Measurements from ENCODE around the gene OTOP3. TPM values are rescaled to one million over a fixed set of nuclear protein-coding genes. Genes with fewer than 3 reads are reported as not detected.

The OTOP3 gene
- total and polyA plus RNA-seq, 2 donors (not counting 1 experiment from before 2014, with no cell fraction given) = not detected

- H3K4me2 ChIP-seq (ENCODE audit: extremely low read depth, insufficient read depth, low read length) = no peak overlapping the region
- TF ChIP-seq CTCF (conservative IDR thresholded peaks at IDR 0.05 in 1 of 2, IDR thresholded peaks at IDR 0.05 in 1 of 2; ENCODE audit: low read depth in 1 of 2, low read length in 2 of 2) (no peak), EZH2 (IDR thresholded peaks at IDR 0.05; ENCODE audit: low read length, missing control alignments) (no peak)
- peaks cover 18% of the 10 kb centered on the region for H3K27me3 ChIP-seq (ENCODE audit: control insufficient read depth, insufficient read depth, low read length)
- H3K27ac ChIP-seq (ENCODE audit: insufficient read depth, low read length) = no peak overlapping the region
- no peak overlapping the region for H3K9ac ChIP-seq (ENCODE audit: insufficient read depth, low read length)
- H3K9me3 ChIP-seq (ENCODE audit: control insufficient read depth, insufficient read depth, low read depth, low read length) = no peaks in the 10 kb centered on the region
- H3K79me2 ChIP-seq (ENCODE audit: control insufficient read depth, insufficient read depth, low read length) = no peaks in the 10 kb centered on the region
- no peaks in the 10 kb centered on the region for H3K36me3 ChIP-seq (ENCODE audit: control insufficient read depth, insufficient read depth, low read length)
- H3K4me1 ChIP-seq (ENCODE audit: control insufficient read depth, extremely low read depth, insufficient read depth, low read length) = peaks cover 10% of the 10 kb centered on the region
- DNase-seq (ENCODE audit: low read depth in 2 of 2) = no peak
- no peak overlapping the region for H3K4me3 ChIP-seq (replicated peaks in 1 of 4; ENCODE audit: control extremely low read depth in 1 of 4, insufficient read depth in 1 of 4, low read depth in 3 of 4, low read length in 4 of 4)
- no peaks in the 10 kb centered on the region for H4K20me1 ChIP-seq (ENCODE audit: control insufficient read depth, extremely low read depth, insufficient read depth, low read length)
- no peak overlapping the region for H2AFZ ChIP-seq (ENCODE audit: low read length)
These were observed 42.1 kb downstream of the OTOP3 start for GRCh38 chr17:74977802-74978201.

DNA sequence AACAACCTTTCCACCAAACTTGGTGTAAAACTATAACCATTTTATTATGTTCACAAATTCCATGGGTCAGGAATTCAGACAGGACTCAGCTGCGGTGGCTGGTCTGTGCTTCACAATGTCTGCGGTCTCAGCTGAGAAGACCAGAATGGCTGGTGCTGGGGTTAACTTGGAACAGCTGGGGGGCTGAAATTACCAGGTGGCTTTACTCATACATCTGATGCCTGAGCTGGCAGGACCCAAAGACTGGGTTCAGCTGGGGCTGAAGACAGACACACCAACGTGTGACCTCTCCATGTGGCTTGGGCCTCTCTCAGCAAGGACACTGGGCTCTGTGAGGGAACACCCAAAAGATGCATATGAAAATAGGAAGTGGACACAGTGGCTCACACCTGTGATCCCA lies 42.5 kb downstream of the OTOP3 start:
- no peak overlapping the region for H3K4me2 ChIP-seq (ENCODE audit: extremely low read depth, insufficient read depth, low read length)
- peaks cover 10% of the 10 kb centered on the region for H3K4me1 ChIP-seq (ENCODE audit: control insufficient read depth, extremely low read depth, insufficient read depth, low read length)
- no peak overlapping the region for H3K27ac ChIP-seq (ENCODE audit: insufficient read depth, low read length)
- H3K27me3 ChIP-seq (ENCODE audit: control insufficient read depth, insufficient read depth, low read length) = peaks cover 14% of the 10 kb centered on the region
- no peaks in the 10 kb centered on the region for H3K9me3 ChIP-seq (ENCODE audit: control insufficient read depth, insufficient read depth, low read depth, low read length)
- H2AFZ ChIP-seq (ENCODE audit: low read length) = no peak overlapping the region
- DNase-seq (ENCODE audit: low read depth in 2 of 2) = no peak
- H4K20me1 ChIP-seq (ENCODE audit: control insufficient read depth, extremely low read depth, insufficient read depth, low read length) = no peaks in the 10 kb centered on the region
- H3K79me2 ChIP-seq (ENCODE audit: control insufficient read depth, insufficient read depth, low read length) = no peaks in the 10 kb centered on the region
- TF ChIP-seq EZH2 (IDR thresholded peaks at IDR 0.05; ENCODE audit: low read length, missing control alignments) = no peak
- no peak for TF ChIP-seq CTCF (conservative IDR thresholded peaks at IDR 0.05 in 1 of 2, IDR thresholded peaks at IDR 0.05 in 1 of 2; ENCODE audit: low read depth in 1 of 2, low read length in 2 of 2)
- H3K4me3 ChIP-seq (replicated peaks in 1 of 4; ENCODE audit: control extremely low read depth in 1 of 4, insufficient read depth in 1 of 4, low read depth in 3 of 4, low read length in 4 of 4) = no peak overlapping the region
- H3K36me3 ChIP-seq (ENCODE audit: control insufficient read depth, insufficient read depth, low read length) = no peaks in the 10 kb centered on the region
- H3K9ac ChIP-seq (ENCODE audit: insufficient read depth, low read length) = no peak overlapping the region

- H3K27ac ChIP-seq (ENCODE audit: insufficient read depth, low read length) = no peak overlapping the region
- H3K4me3 ChIP-seq (replicated peaks in 1 of 4; ENCODE audit: control extremely low read depth in 1 of 4, insufficient read depth in 1 of 4, low read depth in 3 of 4, low read length in 4 of 4) = no peak overlapping the region
- H3K9ac ChIP-seq (ENCODE audit: insufficient read depth, low read length) = no peak overlapping the region
- H3K4me2 ChIP-seq (ENCODE audit: extremely low read depth, insufficient read depth, low read length) = no peak overlapping the region
- H3K79me2 ChIP-seq (ENCODE audit: control insufficient read depth, insufficient read depth, low read length) = no peaks in the 10 kb centered on the region
- no peak overlapping the region for H2AFZ ChIP-seq (ENCODE audit: low read length)
- H3K4me1 ChIP-seq (ENCODE audit: control insufficient read depth, extremely low read depth, insufficient read depth, low read length) = peaks cover 10% of the 10 kb centered on the region
- H3K27me3 ChIP-seq (ENCODE audit: control insufficient read depth, insufficient read depth, low read length) = peaks cover 5% of the 10 kb centered on the region
- no peaks in the 10 kb centered on the region for H3K36me3 ChIP-seq (ENCODE audit: control insufficient read depth, insufficient read depth, low read length)
- TF ChIP-seq CTCF (conservative IDR thresholded peaks at IDR 0.05 in 1 of 2, IDR thresholded peaks at IDR 0.05 in 1 of 2; ENCODE audit: low read depth in 1 of 2, low read length in 2 of 2) (no peak), EZH2 (IDR thresholded peaks at IDR 0.05; ENCODE audit: low read length, missing control alignments) (no peak)
- DNase-seq (ENCODE audit: low read depth in 2 of 2) = no peak
- H3K9me3 ChIP-seq (ENCODE audit: control insufficient read depth, insufficient read depth, low read depth, low read length) = no peaks in the 10 kb centered on the region
- no peaks in the 10 kb centered on the region for H4K20me1 ChIP-seq (ENCODE audit: control insufficient read depth, extremely low read depth, insufficient read depth, low read length)
These were observed 43.9 kb downstream of the OTOP3 start for GRCh38 chr17:74979408-74980146.
